GF-D8 (cell line): ENCODE results near the gene CDCP2.
"Not testable (repeated sequence)": the region's sequence is repeated elsewhere in the genome, so short reads cannot be mapped to it uniquely, and the experiment has no call there.

Source experiments
- DNase-seq: peaks from one replicate; lab custom pipeline; 2025; lab: John Stamatoyannopoulos, UW

CDCP2 gene

GRCh38 chr1:54115520-54115919, 37.3 kb downstream of the CDCP2 start:
- no peak for DNase-seq

GRCh38 chr1:54114955-54115354, 37.8 kb downstream of the CDCP2 start:
- DNase-seq = no peak

GRCh38 chr1:54114001-54114400, 38.8 kb downstream of the CDCP2 start:
- no peak for DNase-seq

DNA sequence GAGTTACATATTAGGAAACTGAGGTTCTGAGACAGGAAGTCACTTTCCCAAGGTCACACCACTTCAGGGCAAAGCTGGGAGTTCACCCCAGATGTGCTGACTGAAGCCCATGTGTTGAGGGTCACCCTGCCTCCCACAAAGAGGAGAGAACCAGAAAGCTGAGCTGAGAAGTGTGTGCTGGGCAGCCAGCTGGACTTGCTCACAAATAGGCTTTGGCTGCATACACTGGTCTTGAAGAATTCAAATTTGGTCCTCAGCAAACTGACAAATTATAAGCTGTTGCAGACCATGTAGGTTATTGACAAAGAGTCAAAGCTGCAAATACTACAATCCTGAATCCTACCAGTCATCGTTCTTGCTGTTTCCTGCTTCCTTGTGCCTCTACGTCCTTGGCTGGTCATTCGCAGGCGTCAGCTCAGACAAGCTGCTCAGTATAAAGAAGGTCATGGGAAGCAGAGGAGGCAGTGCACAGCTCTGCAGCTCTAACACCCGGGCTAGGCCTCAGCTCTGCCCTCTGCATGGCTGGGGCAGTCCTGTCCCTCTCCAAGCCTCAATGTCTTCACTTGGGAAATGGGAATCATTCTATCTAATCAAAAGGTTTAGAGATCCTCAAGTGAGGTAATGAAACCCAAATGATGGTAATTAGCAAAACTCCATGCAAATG, 40.0 kb downstream of the CDCP2 start:
- DNase-seq = no peak

- no peak for DNase-seq
Observed at GRCh38 chr1:54112027-54112426, 40.8 kb downstream of the CDCP2 start.

DNA sequence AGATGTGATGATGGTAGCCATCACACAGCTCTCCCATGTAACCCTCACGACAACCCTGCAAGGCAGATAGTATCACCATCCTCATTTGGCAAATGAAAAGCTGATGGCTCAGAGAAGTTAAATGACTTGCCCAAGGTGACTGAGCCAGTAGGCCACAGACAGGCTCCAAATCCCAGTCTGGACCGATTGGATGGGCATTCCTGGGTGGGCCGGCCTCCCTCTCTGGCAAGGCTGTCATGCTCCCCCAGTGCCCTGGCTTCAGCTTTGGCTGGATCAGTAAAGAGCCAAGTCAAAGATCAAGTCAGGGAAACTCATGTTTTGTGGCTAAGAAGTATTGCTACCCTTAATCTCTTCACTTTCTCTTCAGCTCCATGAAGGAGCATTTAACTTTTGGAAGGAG, 41.2 kb downstream of the CDCP2 start:
- no peak for DNase-seq

DNA sequence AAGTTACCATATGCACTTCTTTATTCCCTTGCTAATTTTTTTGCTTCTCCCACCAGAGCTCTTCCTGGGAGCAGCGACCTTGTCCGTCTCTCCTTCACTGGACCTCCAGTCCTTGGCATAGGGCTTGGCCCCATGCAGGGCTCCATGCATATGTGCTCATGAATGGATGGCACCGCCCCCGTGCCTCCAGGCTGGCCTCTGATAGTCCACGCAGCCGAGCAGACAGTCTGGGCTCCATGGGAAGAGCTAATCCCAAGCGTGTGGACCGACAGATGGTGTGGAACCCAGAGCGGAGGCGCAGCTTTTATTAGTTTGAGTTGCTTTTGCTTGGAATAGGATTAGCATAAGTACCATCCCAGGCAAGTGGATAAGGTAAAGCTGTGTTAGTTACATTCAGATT, 41.8 kb downstream of the CDCP2 start:
- no peak for DNase-seq

DNA sequence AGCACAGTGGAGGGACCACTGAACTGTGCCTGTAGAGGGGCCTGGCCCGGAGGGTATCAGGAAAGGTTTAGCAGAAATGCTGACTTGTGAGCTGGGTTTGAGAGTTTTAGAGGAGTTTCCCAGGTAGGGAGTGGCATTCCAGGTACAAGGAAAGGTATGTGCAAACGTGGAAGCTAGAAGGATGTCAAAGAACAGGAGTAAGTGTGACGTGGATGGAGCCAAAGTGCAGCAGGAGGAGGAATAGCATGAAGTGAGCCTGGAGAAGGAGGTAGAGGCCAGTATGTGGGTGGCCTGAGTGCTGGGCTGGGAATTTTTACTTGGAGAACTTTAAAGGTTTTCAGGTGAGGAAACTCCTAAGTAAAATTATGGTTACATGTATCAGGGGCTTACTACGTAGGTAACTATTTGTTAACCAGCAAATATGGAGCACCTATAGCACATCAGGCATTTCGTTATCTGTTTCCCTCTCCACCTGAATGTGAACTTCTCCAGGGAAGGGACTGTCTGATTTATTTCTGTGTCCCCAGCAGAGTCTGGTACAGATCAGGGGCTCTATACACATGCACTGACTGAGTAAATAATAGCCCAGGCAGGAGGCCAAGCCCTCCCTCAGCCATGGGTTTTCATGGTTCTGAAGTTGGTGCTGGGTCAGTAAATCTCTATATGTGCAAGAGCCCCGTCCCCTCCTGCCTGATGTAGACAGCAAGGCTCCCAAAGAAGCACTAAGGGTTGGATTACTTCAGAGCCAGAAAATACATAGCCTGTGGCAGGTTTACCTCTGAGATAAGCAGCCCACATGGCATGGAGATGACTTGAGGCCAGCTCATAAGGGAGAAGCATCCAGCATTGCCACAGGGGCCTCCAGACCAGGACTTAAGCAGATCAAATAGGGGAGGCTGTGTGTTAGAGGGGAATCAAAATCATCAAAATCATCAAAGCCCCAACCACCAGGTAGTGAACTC, 43.4 kb downstream of the CDCP2 start:
- DNase-seq = no peak

DNA sequence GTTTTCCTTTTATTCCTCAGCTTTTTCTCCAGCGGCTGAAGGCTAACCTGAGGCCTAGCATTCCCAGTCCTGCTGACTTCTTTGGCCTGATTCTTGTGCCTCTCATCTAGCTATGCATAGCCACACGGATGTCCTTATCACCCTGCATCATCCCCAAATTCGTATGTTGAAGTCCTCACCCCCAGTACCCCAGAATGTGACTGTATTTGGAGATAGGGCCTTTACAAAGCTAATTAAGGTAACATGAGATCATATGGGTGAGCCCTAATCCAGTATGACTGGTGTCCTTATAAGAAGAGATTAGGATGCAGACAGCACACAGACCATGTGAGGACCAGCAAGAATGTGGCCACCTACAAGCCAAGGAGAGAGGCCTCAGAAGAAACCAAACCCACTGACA, 44.6 kb downstream of the CDCP2 start:
- DNase-seq = no peak

- DNase-seq = no peak
Observed at GRCh38 chr1:54107131-54107530, 45.7 kb downstream of the CDCP2 start.

GRCh38 chr1:54105736-54106269, 47.0 kb downstream of the CDCP2 start:
- DNase-seq = no peak

GRCh38 chr1:54105080-54105479, 47.7 kb downstream of the CDCP2 start:
- no peak for DNase-seq

GRCh38 chr1:54104613-54105012, 48.2 kb downstream of the CDCP2 start:
- DNase-seq = not testable (repeated sequence)

GRCh38 chr1:54103414-54103813, 49.4 kb downstream of the CDCP2 start:
- DNase-seq = no peak

DNA sequence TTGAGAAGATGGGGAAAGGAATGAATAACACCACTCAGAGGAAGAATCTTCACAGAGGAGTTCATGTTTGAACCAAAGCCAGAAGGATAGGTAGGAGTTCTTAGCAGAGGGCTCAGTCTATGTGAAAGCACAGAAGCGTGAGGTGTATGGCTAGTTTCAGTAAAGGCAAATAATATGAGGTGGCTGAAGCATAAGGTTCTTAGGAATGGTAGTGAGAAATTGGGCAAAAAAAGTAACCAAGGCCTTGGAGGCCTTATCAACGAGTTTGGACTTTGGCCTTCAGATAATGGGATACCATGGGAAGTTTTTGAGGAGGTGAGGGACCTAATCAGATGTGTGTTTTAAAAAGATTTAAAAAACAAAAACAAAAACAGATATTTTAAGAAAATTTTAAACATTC, 52.3 kb downstream of the CDCP2 start:
- no peak for DNase-seq

GRCh38 chr1:54099061-54099610, 53.7 kb downstream of the CDCP2 start:
- DNase-seq = no peak

- DNase-seq = peak; percentile 46
Observed at GRCh38 chr1:54096877-54097240, 55.9 kb downstream of the CDCP2 start.

GRCh38 chr1:54096227-54096876, 56.4 kb downstream of the CDCP2 start:
- DNase-seq = no peak

DNA sequence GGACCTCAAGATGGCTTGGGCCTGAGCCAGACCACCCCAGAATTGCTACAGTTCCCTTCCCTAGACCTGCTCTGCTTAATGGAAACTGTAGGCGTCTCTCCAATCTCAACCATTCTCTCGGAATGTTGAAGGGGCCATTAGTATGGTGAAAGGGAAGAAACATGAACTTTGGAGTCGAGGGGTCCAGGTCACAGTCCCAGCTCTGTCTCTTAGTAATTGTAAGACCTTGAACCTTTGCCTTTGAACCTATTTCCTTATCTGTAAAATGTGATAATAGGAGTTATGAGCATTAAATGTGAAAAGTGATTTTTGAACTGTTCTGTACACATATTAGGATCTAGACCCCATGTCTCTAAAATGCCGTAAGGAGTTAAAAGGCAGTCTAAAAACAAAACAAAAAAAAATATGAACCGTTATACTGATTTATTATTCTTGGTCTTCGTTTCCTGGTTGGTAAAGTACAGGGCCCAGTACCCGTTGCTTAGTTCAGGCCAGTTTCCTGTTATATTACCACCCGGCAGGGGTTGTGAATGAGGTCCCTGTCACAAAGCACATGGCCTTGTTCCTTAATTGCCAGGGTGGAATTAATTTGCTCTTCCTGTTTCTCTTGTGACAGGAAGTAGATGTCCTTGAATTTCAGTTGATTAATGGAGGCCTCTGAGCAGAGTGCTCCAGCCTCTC, 57.1 kb downstream of the CDCP2 start:
- DNase-seq = peak; percentile 97

GRCh38 chr1:54094730-54095105, 58.1 kb downstream of the CDCP2 start:
- DNase-seq = not testable (repeated sequence)

DNA sequence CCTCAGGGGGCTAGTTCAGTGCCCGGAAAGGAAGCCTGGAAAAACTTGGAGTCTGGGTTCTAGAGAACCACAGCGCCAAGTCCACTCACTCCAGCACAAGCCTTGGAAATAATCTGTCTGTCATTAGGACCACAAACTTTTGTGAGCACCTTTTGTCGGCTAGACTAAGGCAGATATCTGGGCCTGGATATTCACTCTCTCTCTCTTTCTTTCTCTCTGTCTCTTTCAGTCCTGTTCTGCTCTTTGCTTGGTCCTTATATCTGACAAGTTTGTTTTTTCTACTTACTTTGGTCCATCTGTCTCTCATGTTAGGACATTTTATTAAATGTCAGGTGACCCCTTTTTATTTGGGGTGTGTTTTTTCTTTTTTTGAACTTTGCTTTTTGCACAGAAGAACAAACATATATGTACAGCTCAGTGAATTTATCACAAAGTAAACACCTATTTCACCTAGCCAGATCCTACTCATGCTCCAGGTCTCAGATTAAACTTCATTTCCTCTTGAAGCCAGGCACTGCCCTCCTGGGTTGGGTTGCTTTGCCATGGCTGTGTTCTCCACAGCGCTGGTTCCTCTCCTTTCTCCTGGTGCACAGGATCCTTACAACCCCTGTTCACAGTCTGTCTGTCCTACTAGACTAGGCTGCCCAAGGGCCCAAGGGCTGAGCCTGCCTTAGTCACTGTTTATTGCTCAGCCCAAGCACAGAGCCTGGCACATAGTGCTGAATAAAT, 58.6 kb downstream of the CDCP2 start:
- no peak for DNase-seq
